ENCODE results near the gene LYPD6B. TPM values are rescaled to one million over a fixed set of nuclear protein-coding genes. Genes with fewer than 3 reads are reported as not detected.

The LYPD6B gene
- total and polyA plus RNA-seq, 2 donors (not counting 3 experiments of a cell fraction or from before 2014, with no cell fraction given) = not detected

- CTCF ChIA-PET = no interaction called here
Observed at GRCh38 chr2:149075105-149075504, 36.6 kb downstream of the LYPD6B start.

More at GRCh38 chr2:149075105-149075504, 36.6 kb downstream of the LYPD6B start:
- Histone ChIP-seq H3K9ac (replicated peaks; ENCODE audit: extremely low read depth, insufficient read depth, low read length) (no peak overlapping the region), H3K9me3 (replicated peaks; ENCODE audit: control insufficient read depth, insufficient read depth, low read length) (no peaks in the 10 kb centered on the region), H3K9me1 (replicated peaks; ENCODE audit: control insufficient read depth, extremely low read depth, insufficient read depth, low read length) (no peaks in the 10 kb centered on the region), H3K4me3 (replicated peaks in 1 of 3; ENCODE audit: insufficient read depth in 1 of 3, low read depth in 1 of 3, low read length in 3 of 3) (no peak overlapping the region), H3K4me1 (ENCODE audit: control insufficient read depth, extremely low read depth, insufficient read depth, low read length) (no peaks in the 10 kb centered on the region), H3K79me2 (ENCODE audit: control insufficient read depth, insufficient read depth, low read length) (no peaks in the 10 kb centered on the region), H4K20me1 (replicated peaks; ENCODE audit: control insufficient read depth, extremely low read depth, insufficient read depth, low read length) (no peaks in the 10 kb centered on the region), H3K27me3 (ENCODE audit: control insufficient read depth in 2 of 2, insufficient read depth in 2 of 2, low read length in 2 of 2) (no peaks in the 10 kb centered on the region), H2AFZ (ENCODE audit: low read depth, low read length) (no peak overlapping the region), H3K4me2 (ENCODE audit: insufficient read depth, low read length) (no peak overlapping the region), H3K27ac (ENCODE audit: insufficient read depth, low read depth, low read length) (no peak overlapping the region), H3K36me3 (ENCODE audit: control insufficient read depth in 2 of 2, extremely low read depth in 1 of 2, insufficient read depth in 2 of 2, low read length in 2 of 2) (no peaks in the 10 kb centered on the region)
- POLR2A ChIA-PET = no interaction called here
- DNase-seq (ENCODE audit: low read depth, low spot score) (no peak), FAIRE-seq (no peak)
- intact Hi-C loops (cut with micrococcal nuclease) = no loop called here
- BruUV-seq (replicated peaks) = no TSS peak
- dilution Hi-C loops (cut with MboI; ENCODE audit: extremely low pct_ligation_motif_present, low sequenced_read_pairs) = no loop called here
- TF ChIP-seq FOS (IDR thresholded peaks at IDR 0.05; ENCODE audit: borderline replicate concordance, insufficient read depth, low read length) = no peak
- TF ChIP-seq MAX (IDR thresholded peaks at IDR 0.05; ENCODE audit: insufficient read depth, insufficient read length) = no peak
- no peak for TF ChIP-seq POLR2A (IDR thresholded peaks at IDR 0.05; ENCODE audit: low read depth, low read length)
- TF ChIP-seq EZH2 (IDR thresholded peaks at IDR 0.05; ENCODE audit: borderline replicate concordance, low read depth, low read length, severe bottlenecking) = no peak
- TF ChIP-seq POLR2AphosphoS5 (IDR thresholded peaks at IDR 0.05; ENCODE audit: insufficient read depth, low read depth, low read length) = no peak
- TF ChIP-seq JUN (IDR thresholded peaks at IDR 0.05; ENCODE audit: borderline replicate concordance, insufficient read depth, insufficient read length, low read depth) = no peak
- TF ChIP-seq MYC (IDR thresholded peaks at IDR 0.05; ENCODE audit: low read depth, low read length) = no peak
- TF ChIP-seq GATA2 (IDR thresholded peaks at IDR 0.05; ENCODE audit: insufficient read depth, insufficient read length, low read depth, low read length) = no peak
- TF ChIP-seq CTCF (IDR thresholded peaks at IDR 0.05; ENCODE audit: extremely low read depth in 1 of 2, insufficient read depth in 1 of 2, low read depth in 1 of 2, low read length in 2 of 2) = no peak

All from endothelial cell of umbilical vein (primary cell).